Measurements from ENCODE around the gene FOXD1.
"Not testable (repeated sequence)": the region's sequence is repeated elsewhere in the genome, so short reads cannot be mapped to it uniquely, and the experiment has no call there.

FOXD1 gene

GRCh38 chr5:73468638-73469037, 20.1 kb upstream of the FOXD1 start:
- H3K27ac ChIP-seq (ENCODE audit: low read length, poor library complexity, severe bottlenecking); H2AFZ ChIP-seq (ENCODE audit: low read depth, low read length); H3K9ac ChIP-seq (ENCODE audit: low read length); H3K23ac ChIP-seq (ENCODE audit: low read length in 2 of 2); H2BK15ac ChIP-seq (ENCODE audit: low read depth, poor library complexity, severe bottlenecking); H2AK5ac ChIP-seq (ENCODE audit: low read length, severe bottlenecking); H3K4me1 ChIP-seq (ENCODE audit: control insufficient read depth, insufficient read depth, low read depth, low read length); H2BK12ac ChIP-seq (ENCODE audit: low read length in 2 of 2); H4K8ac ChIP-seq (ENCODE audit: low read length); H3K4ac ChIP-seq (ENCODE audit: low read depth in 1 of 2, low read length in 2 of 2); H3K14ac ChIP-seq (ENCODE audit: low read length in 2 of 2); DNase-seq; H4K91ac ChIP-seq (ENCODE audit: low read length); H2BK120ac ChIP-seq (ENCODE audit: low read depth, low read length); H3K4me3 ChIP-seq (ENCODE audit: insufficient read depth in 1 of 2, low read depth in 1 of 2, low read length in 2 of 2); H3K36me3 ChIP-seq (ENCODE audit: control insufficient read depth in 1 of 2, insufficient read depth in 2 of 2, low read depth in 1 of 2, low read length in 2 of 2); H3K4me2 ChIP-seq (ENCODE audit: low read length, poor library complexity, severe bottlenecking); H3K79me1 ChIP-seq (replicated peaks; ENCODE audit: low read length, poor library complexity, severe bottlenecking); H2BK5ac ChIP-seq (ENCODE audit: low read depth, low read length, poor library complexity, severe bottlenecking); H3K18ac ChIP-seq (ENCODE audit: low read depth in 1 of 2, low read length in 2 of 2); H3K9me3 ChIP-seq (ENCODE audit: control insufficient read depth, low read length): not testable (repeated sequence)
- H3K27me3 ChIP-seq (ENCODE audit: control insufficient read depth in 1 of 2, insufficient read depth in 1 of 2, low read length in 2 of 2) = peaks cover 8 to 17% of the 10 kb centered on the region in 2 experiments
- WGBS = 63% methylated on average over 1 of the region's 3 CpGs

- H3K36me3 ChIP-seq (ENCODE audit: control insufficient read depth in 1 of 2, insufficient read depth in 2 of 2, low read depth in 1 of 2, low read length in 2 of 2) = no peaks in the 10 kb centered on the region
- H3K23ac ChIP-seq (ENCODE audit: low read length in 2 of 2) = no peak overlapping the region
- no peak overlapping the region for H2BK120ac ChIP-seq (ENCODE audit: low read depth, low read length)
- H3K4me2 ChIP-seq (ENCODE audit: low read length, poor library complexity, severe bottlenecking) = no peak overlapping the region
- H4K91ac ChIP-seq (ENCODE audit: low read length) = no peak overlapping the region
- no peak overlapping the region for H3K4me3 ChIP-seq (ENCODE audit: insufficient read depth in 1 of 2, low read depth in 1 of 2, low read length in 2 of 2)
- H2AFZ ChIP-seq (ENCODE audit: low read depth, low read length) = no peak overlapping the region
- H2BK5ac ChIP-seq (ENCODE audit: low read depth, low read length, poor library complexity, severe bottlenecking) = no peak overlapping the region
- no peaks in the 10 kb centered on the region for H3K4me1 ChIP-seq (ENCODE audit: control insufficient read depth, insufficient read depth, low read depth, low read length)
- no peak overlapping the region for H3K18ac ChIP-seq (ENCODE audit: low read depth in 1 of 2, low read length in 2 of 2)
- no peaks in the 10 kb centered on the region for H3K9me3 ChIP-seq (ENCODE audit: control insufficient read depth, low read length)
- H4K8ac ChIP-seq (ENCODE audit: low read length) = no peak overlapping the region
- WGBS = 67% methylated on average over 7 of the region's 7 CpGs
- H3K4ac ChIP-seq (ENCODE audit: low read depth in 1 of 2, low read length in 2 of 2) = no peak overlapping the region
- peaks cover 8 to 19% of the 10 kb centered on the region in 2 experiments for H3K27me3 ChIP-seq (ENCODE audit: control insufficient read depth in 1 of 2, insufficient read depth in 1 of 2, low read length in 2 of 2)
- peak overlapping the region; percentile 38 for H3K9ac ChIP-seq (ENCODE audit: low read length)
- no peak overlapping the region for H2BK15ac ChIP-seq (ENCODE audit: low read depth, poor library complexity, severe bottlenecking)
- no peak overlapping the region for H2BK12ac ChIP-seq (ENCODE audit: low read length in 2 of 2)
- no peak for DNase-seq
- H2AK5ac ChIP-seq (ENCODE audit: low read length, severe bottlenecking) = no peak overlapping the region
- H3K14ac ChIP-seq (ENCODE audit: low read length in 2 of 2) = no peak overlapping the region
- no peak overlapping the region for H3K27ac ChIP-seq (ENCODE audit: low read length, poor library complexity, severe bottlenecking)
- no peaks in the 10 kb centered on the region for H3K79me1 ChIP-seq (replicated peaks; ENCODE audit: low read length, poor library complexity, severe bottlenecking)
Observed at GRCh38 chr5:73464016-73464745, 15.6 kb upstream of the FOXD1 start.

- 75% methylated on average over 1 of the region's 1 CpG for WGBS
Observed at GRCh38 chr5:73460133-73460532, 11.6 kb upstream of the FOXD1 start.

GRCh38 chr5:73459366-73459765, 10.8 kb upstream of the FOXD1 start:
- no peak overlapping the region for H3K4me3 ChIP-seq (ENCODE audit: insufficient read depth in 1 of 2, low read depth in 1 of 2, low read length in 2 of 2)
- H4K91ac ChIP-seq (ENCODE audit: low read length) = no peak overlapping the region
- H2AFZ ChIP-seq (ENCODE audit: low read depth, low read length) = no peak overlapping the region
- no peak overlapping the region for H2BK12ac ChIP-seq (ENCODE audit: low read length in 2 of 2)
- no peaks in the 10 kb centered on the region for H3K36me3 ChIP-seq (ENCODE audit: control insufficient read depth in 1 of 2, insufficient read depth in 2 of 2, low read depth in 1 of 2, low read length in 2 of 2)
- no peak overlapping the region for H3K4ac ChIP-seq (ENCODE audit: low read depth in 1 of 2, low read length in 2 of 2)
- H3K14ac ChIP-seq (ENCODE audit: low read length in 2 of 2) = no peak overlapping the region
- no peak overlapping the region for H3K9ac ChIP-seq (ENCODE audit: low read length)
- H2BK5ac ChIP-seq (ENCODE audit: low read depth, low read length, poor library complexity, severe bottlenecking) = no peak overlapping the region
- H3K27me3 ChIP-seq (ENCODE audit: control insufficient read depth in 1 of 2, insufficient read depth in 1 of 2, low read length in 2 of 2) = peaks cover under 1 to 15% of the 10 kb centered on the region in 2 experiments
- H3K27ac ChIP-seq (ENCODE audit: low read length, poor library complexity, severe bottlenecking) = no peak overlapping the region
- H3K18ac ChIP-seq (ENCODE audit: low read depth in 1 of 2, low read length in 2 of 2) = no peak overlapping the region
- no peaks in the 10 kb centered on the region for H3K4me1 ChIP-seq (ENCODE audit: control insufficient read depth, insufficient read depth, low read depth, low read length)
- H3K4me2 ChIP-seq (ENCODE audit: low read length, poor library complexity, severe bottlenecking) = no peak overlapping the region
- H4K8ac ChIP-seq (ENCODE audit: low read length) = no peak overlapping the region
- H2BK15ac ChIP-seq (ENCODE audit: low read depth, poor library complexity, severe bottlenecking) = no peak overlapping the region
- H2AK5ac ChIP-seq (ENCODE audit: low read length, severe bottlenecking) = no peak overlapping the region
- no peak overlapping the region for H2BK120ac ChIP-seq (ENCODE audit: low read depth, low read length)
- no peak for DNase-seq
- H3K79me1 ChIP-seq (replicated peaks; ENCODE audit: low read length, poor library complexity, severe bottlenecking) = no peaks in the 10 kb centered on the region
- no peaks in the 10 kb centered on the region for H3K9me3 ChIP-seq (ENCODE audit: control insufficient read depth, low read length)
- no CpG with 5 or more reads among the region's 1 CpG for WGBS
- H3K23ac ChIP-seq (ENCODE audit: low read length in 2 of 2) = no peak overlapping the region

More at GRCh38 chr5:73460133-73460532, 11.6 kb upstream of the FOXD1 start:
- peaks cover 4 to 14% of the 10 kb centered on the region in 2 experiments for H3K27me3 ChIP-seq (ENCODE audit: control insufficient read depth in 1 of 2, insufficient read depth in 1 of 2, low read length in 2 of 2)
- H2BK120ac ChIP-seq (ENCODE audit: low read depth, low read length) = no peak overlapping the region
- H2BK12ac ChIP-seq (ENCODE audit: low read length in 2 of 2) = no peak overlapping the region
- no peaks in the 10 kb centered on the region for H3K9me3 ChIP-seq (ENCODE audit: control insufficient read depth, low read length)
- H3K4me2 ChIP-seq (ENCODE audit: low read length, poor library complexity, severe bottlenecking) = no peak overlapping the region
- no peak overlapping the region for H3K9ac ChIP-seq (ENCODE audit: low read length)
- DNase-seq = no peak
- no peak overlapping the region for H4K91ac ChIP-seq (ENCODE audit: low read length)
- H3K4me1 ChIP-seq (ENCODE audit: control insufficient read depth, insufficient read depth, low read depth, low read length) = no peaks in the 10 kb centered on the region
- no peak overlapping the region for H3K18ac ChIP-seq (ENCODE audit: low read depth in 1 of 2, low read length in 2 of 2)
- H3K4ac ChIP-seq (ENCODE audit: low read depth in 1 of 2, low read length in 2 of 2) = no peak overlapping the region
- H2AK5ac ChIP-seq (ENCODE audit: low read length, severe bottlenecking) = peak overlapping the region; percentile 69
- no peak overlapping the region for H2BK5ac ChIP-seq (ENCODE audit: low read depth, low read length, poor library complexity, severe bottlenecking)
- H2AFZ ChIP-seq (ENCODE audit: low read depth, low read length) = no peak overlapping the region
- no peak overlapping the region for H3K23ac ChIP-seq (ENCODE audit: low read length in 2 of 2)
- H3K4me3 ChIP-seq (ENCODE audit: insufficient read depth in 1 of 2, low read depth in 1 of 2, low read length in 2 of 2) = no peak overlapping the region
- H4K8ac ChIP-seq (ENCODE audit: low read length) = no peak overlapping the region
- H3K14ac ChIP-seq (ENCODE audit: low read length in 2 of 2) = no peak overlapping the region
- H3K36me3 ChIP-seq (ENCODE audit: control insufficient read depth in 1 of 2, insufficient read depth in 2 of 2, low read depth in 1 of 2, low read length in 2 of 2) = no peaks in the 10 kb centered on the region
- H3K27ac ChIP-seq (ENCODE audit: low read length, poor library complexity, severe bottlenecking) = no peak overlapping the region
- H2BK15ac ChIP-seq (ENCODE audit: low read depth, poor library complexity, severe bottlenecking) = no peak overlapping the region
- H3K79me1 ChIP-seq (replicated peaks; ENCODE audit: low read length, poor library complexity, severe bottlenecking) = no peaks in the 10 kb centered on the region

All from mesenchymal stem cell (in vitro differentiated cells and primary cell).